Loucy (cell line): ENCODE data around the gene SYT2.

Experiments
- EZH2phosphoT487 ChIP-seq: fragments of 200-600 bp; IDR thresholded peaks from 2 replicates; pipeline ENCODE4 v1.6.1; 2018; ENCODE audit warnings: antibody characterized with exemption, mild to moderate bottlenecking, moderate library complexity, borderline replicate concordance
- TF ChIP-seq, protein P1 (sequence below): fragments of 200-600 bp; sonication (generic); conservative IDR thresholded peaks from 2 replicates; pipeline ENCODE4 v1.5.1; 2014; ENCODE audit warnings: mild to moderate bottlenecking, antibody characterized with exemption, low read length

- TF ChIP-seq, protein P1, sequence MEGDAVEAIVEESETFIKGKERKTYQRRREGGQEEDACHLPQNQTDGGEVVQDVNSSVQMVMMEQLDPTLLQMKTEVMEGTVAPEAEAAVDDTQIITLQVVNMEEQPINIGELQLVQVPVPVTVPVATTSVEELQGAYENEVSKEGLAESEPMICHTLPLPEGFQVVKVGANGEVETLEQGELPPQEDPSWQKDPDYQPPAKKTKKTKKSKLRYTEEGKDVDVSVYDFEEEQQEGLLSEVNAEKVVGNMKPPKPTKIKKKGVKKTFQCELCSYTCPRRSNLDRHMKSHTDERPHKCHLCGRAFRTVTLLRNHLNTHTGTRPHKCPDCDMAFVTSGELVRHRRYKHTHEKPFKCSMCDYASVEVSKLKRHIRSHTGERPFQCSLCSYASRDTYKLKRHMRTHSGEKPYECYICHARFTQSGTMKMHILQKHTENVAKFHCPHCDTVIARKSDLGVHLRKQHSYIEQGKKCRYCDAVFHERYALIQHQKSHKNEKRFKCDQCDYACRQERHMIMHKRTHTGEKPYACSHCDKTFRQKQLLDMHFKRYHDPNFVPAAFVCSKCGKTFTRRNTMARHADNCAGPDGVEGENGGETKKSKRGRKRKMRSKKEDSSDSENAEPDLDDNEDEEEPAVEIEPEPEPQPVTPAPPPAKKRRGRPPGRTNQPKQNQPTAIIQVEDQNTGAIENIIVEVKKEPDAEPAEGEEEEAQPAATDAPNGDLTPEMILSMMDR = no peak
- no peak for TF ChIP-seq EZH2phosphoT487
Measured at GRCh38 chr1:202603435-202603834, 106.8 kb downstream of the SYT2 start.
